NT2/D1 (cell line): Measurements from ENCODE around the gene VTCN1.

ENCODE experiments used
- SUZ12 ChIP-seq: IDR thresholded peaks from 2 replicates; pipeline ENCODE4 v1.6.1; 2011; ENCODE audit not compliant: insufficient read length, insufficient read depth; ENCODE audit errors: extremely low read depth
- YY1 ChIP-seq: IDR thresholded peaks from 2 replicates; pipeline ENCODE4 v1.6.1; 2011; ENCODE audit not compliant: insufficient read length, insufficient read depth
- ZNF274 ChIP-seq: IDR thresholded peaks from 2 replicates; pipeline ENCODE4 v1.6.1; 2011; ENCODE audit warnings: mild to moderate bottlenecking, low read depth, low read length

DNA sequence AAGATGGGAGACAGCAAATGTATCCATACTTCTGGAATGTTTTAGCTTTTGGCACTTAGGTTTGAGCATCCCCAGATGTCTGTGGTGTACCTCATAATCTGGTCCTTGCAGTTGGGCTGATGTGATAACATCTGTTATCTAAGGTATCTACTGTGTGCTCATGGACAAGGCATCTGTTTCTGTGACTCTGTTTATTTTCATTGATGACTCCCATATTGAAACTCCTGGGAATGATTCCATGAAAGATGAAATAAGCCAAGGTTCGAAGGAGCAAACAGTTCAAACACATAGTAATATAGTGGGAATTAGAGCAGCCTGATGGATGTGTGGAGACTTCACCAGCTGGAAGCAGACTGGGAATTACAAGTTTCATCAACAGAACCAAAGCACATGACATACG lies 68.5 kb downstream of the VTCN1 start:
- TF ChIP-seq ZNF274 (no peak), SUZ12 (no peak), YY1 (no peak)
